ENCODE results near the gene LYZL1.
"Not testable (repeated sequence)": the region's sequence is repeated elsewhere in the genome, so short reads cannot be mapped to it uniquely, and the experiment has no call there.

DNA sequence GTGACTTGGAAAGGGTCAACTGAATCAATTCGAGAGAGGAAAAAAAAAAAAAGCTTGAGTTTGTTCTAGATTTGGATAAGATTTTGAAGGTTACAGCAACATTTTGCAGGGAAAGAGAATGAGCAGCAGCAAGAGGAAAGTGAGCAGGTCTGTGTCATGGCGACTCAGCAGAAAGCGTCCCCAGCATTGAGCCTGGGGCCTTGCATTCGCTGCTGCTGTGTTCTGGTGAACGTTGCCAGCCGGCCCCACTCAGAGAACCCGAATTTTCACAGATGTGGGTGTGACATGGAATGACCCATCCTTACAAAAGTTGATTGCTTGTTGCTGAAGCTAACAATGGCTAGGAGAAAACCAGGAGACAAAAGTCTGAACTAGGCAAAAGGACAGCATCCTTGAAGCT lies 21.6 kb downstream of the LYZL1 start:
- TF ChIP-seq, protein P1, sequence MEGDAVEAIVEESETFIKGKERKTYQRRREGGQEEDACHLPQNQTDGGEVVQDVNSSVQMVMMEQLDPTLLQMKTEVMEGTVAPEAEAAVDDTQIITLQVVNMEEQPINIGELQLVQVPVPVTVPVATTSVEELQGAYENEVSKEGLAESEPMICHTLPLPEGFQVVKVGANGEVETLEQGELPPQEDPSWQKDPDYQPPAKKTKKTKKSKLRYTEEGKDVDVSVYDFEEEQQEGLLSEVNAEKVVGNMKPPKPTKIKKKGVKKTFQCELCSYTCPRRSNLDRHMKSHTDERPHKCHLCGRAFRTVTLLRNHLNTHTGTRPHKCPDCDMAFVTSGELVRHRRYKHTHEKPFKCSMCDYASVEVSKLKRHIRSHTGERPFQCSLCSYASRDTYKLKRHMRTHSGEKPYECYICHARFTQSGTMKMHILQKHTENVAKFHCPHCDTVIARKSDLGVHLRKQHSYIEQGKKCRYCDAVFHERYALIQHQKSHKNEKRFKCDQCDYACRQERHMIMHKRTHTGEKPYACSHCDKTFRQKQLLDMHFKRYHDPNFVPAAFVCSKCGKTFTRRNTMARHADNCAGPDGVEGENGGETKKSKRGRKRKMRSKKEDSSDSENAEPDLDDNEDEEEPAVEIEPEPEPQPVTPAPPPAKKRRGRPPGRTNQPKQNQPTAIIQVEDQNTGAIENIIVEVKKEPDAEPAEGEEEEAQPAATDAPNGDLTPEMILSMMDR (IDR thresholded peaks at IDR 0.05; ENCODE audit: insufficient read depth, low read length) = not testable (repeated sequence)
- TF ChIP-seq, protein P2, sequence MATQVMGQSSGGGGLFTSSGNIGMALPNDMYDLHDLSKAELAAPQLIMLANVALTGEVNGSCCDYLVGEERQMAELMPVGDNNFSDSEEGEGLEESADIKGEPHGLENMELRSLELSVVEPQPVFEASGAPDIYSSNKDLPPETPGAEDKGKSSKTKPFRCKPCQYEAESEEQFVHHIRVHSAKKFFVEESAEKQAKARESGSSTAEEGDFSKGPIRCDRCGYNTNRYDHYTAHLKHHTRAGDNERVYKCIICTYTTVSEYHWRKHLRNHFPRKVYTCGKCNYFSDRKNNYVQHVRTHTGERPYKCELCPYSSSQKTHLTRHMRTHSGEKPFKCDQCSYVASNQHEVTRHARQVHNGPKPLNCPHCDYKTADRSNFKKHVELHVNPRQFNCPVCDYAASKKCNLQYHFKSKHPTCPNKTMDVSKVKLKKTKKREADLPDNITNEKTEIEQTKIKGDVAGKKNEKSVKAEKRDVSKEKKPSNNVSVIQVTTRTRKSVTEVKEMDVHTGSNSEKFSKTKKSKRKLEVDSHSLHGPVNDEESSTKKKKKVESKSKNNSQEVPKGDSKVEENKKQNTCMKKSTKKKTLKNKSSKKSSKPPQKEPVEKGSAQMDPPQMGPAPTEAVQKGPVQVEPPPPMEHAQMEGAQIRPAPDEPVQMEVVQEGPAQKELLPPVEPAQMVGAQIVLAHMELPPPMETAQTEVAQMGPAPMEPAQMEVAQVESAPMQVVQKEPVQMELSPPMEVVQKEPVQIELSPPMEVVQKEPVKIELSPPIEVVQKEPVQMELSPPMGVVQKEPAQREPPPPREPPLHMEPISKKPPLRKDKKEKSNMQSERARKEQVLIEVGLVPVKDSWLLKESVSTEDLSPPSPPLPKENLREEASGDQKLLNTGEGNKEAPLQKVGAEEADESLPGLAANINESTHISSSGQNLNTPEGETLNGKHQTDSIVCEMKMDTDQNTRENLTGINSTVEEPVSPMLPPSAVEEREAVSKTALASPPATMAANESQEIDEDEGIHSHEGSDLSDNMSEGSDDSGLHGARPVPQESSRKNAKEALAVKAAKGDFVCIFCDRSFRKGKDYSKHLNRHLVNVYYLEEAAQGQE (IDR thresholded peaks at IDR 0.05; ENCODE audit: insufficient replicate concordance, low read depth) = not testable (repeated sequence)
- TF ChIP-seq SPI1 (IDR thresholded peaks at IDR 0.05; ENCODE audit: borderline replicate concordance, low read depth) = not testable (repeated sequence)

All from HL-60 (cell line).